WERI-Rb-1 (cell line): ENCODE measurements around the gene HSFX3.

Source experiments
- DNase-seq: peaks from one replicate; pipeline ENCODE4 v3.0.0-alpha.2; 2020
- H3K27ac ChIP-seq: fragments of 250-450 bp; sonication (Bioruptor Pico); 2 replicates; pipeline ENCODE4 v1.5.1; 2020; ENCODE audit warnings: mild to moderate bottlenecking, moderate library complexity
- H3K27me3 ChIP-seq: fragments of 250-450 bp; sonication (Bioruptor Pico); 2 replicates; pipeline ENCODE4 v1.5.1; 2021; ENCODE audit warnings: mild to moderate bottlenecking, low read depth, moderate library complexity; ENCODE audit not compliant: insufficient read depth, severe bottlenecking
- H3K36me3 ChIP-seq: fragments of 250-450 bp; sonication (Bioruptor Pico); 2 replicates; pipeline ENCODE4 v1.5.1; 2020; ENCODE audit warnings: mild to moderate bottlenecking, moderate library complexity
- H3K4me3 ChIP-seq: 2 replicates; pipeline ENCODE4 v1.5.1; 2011; ENCODE audit warnings: low read depth, mild to moderate bottlenecking, control low read depth, low read length
- H3K9me3 ChIP-seq: fragments of 250-450 bp; sonication (Bioruptor Pico); 2 replicates; pipeline ENCODE4 v1.5.1; 2021; ENCODE audit warnings: mild to moderate bottlenecking, moderate library complexity; ENCODE audit not compliant: severe bottlenecking
- CTCF ChIP-seq: IDR thresholded peaks from 2 replicates; pipeline ENCODE4 v1.5.1; 2011; ENCODE audit warnings: low read depth, mild to moderate bottlenecking, control low read depth, inconsistent platforms, low read length

HSFX3 gene

GRCh38 chrX:149513825-149514428 is 35.8 kb downstream of the HSFX3 start:
- no peak overlapping the region for H3K27ac ChIP-seq
- no peak for DNase-seq
- H3K4me3 ChIP-seq: no peak overlapping the region
- H3K36me3 ChIP-seq: no peaks in the 10 kb centered on the region
- no peak for TF ChIP-seq CTCF
- H3K9me3 ChIP-seq: no peaks in the 10 kb centered on the region
- no peaks in the 10 kb centered on the region for H3K27me3 ChIP-seq

GRCh38 chrX:149512225-149512885 is 37.4 kb downstream of the HSFX3 start:
- Histone ChIP-seq H3K27ac (no peak overlapping the region), H3K9me3 (no peaks in the 10 kb centered on the region), H3K27me3 (peaks cover 6% of the 10 kb centered on the region), H3K4me3 (no peak overlapping the region), H3K36me3 (no peaks in the 10 kb centered on the region)
- TF ChIP-seq CTCF: peak; percentile 72
- DNase-seq: peak; percentile 57

- Histone ChIP-seq H3K27ac (no peak overlapping the region), H3K4me3 (no peak overlapping the region), H3K36me3 (no peaks in the 10 kb centered on the region), H3K9me3 (no peaks in the 10 kb centered on the region), H3K27me3 (peaks cover 7% of the 10 kb centered on the region)
- no peak for TF ChIP-seq CTCF
- no peak for DNase-seq
Measured at GRCh38 chrX:149511081-149511480, 38.6 kb downstream of the HSFX3 start.

DNA sequence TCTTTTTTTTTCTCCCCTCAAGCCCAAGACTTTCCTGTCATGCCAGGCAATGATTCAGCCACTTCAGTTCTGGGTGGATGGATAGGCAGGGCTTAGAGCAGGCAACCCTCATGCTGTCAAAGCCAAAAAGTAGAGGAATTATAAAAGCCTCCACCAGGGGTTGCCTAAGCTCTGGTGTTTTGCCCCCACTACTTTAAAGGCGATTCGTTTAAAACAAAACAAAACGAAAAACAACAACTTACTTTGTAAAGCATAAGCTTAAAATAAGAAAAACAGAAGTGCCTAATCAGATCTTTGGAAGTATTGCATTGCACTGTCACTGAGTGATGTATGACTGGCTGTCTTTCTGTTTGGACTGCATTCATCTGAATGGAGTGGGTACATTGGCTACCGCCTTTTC is 39.3 kb downstream of the HSFX3 start:
- Histone ChIP-seq H3K36me3 (no peaks in the 10 kb centered on the region), H3K4me3 (no peak overlapping the region), H3K9me3 (no peaks in the 10 kb centered on the region), H3K27me3 (peaks cover 7% of the 10 kb centered on the region), H3K27ac (no peak overlapping the region)
- DNase-seq: no peak
- no peak for TF ChIP-seq CTCF

DNA sequence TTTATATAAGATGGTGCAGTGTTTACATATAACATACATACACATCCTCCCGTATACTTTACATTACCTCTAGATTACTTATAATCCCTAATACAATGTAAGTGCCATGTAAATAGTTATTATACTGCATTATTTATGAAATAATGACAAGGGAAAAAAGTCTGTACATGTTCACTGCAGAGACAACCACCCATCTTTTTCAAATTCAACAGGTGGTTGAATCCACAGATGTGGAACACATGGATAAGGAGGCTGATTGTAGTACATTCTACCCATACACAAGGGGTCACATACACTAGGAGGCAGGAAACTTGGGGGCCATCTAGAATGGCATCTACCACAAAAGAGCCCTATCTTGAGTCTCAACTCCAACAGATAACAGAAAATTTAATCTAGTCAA is 41.3 kb downstream of the HSFX3 start:
- Histone ChIP-seq H3K27me3 (peaks cover 14% of the 10 kb centered on the region), H3K36me3 (no peaks in the 10 kb centered on the region)
- no peak for TF ChIP-seq CTCF

GRCh38 chrX:149506349-149506748 is 43.4 kb downstream of the HSFX3 start:
- no peak for DNase-seq
- no peak overlapping the region for H3K27ac ChIP-seq
- no peak for TF ChIP-seq CTCF

More for the DNA sequence above, 41.3 kb downstream of the HSFX3 start:
- Histone ChIP-seq H3K9me3 (no peaks in the 10 kb centered on the region), H3K27ac (no peak overlapping the region), H3K4me3 (no peak overlapping the region)
- DNase-seq: no peak

More at GRCh38 chrX:149506349-149506748, 43.4 kb downstream of the HSFX3 start:
- Histone ChIP-seq H3K4me3 (no peak overlapping the region), H3K36me3 (no peaks in the 10 kb centered on the region), H3K9me3 (no peaks in the 10 kb centered on the region), H3K27me3 (peaks cover 16% of the 10 kb centered on the region)
